HCT116 (cell line): ENCODE results near the gene GGT7. TPM values are rescaled to one million over a fixed set of nuclear protein-coding genes. Genes with fewer than 3 reads are reported as not detected.

ENCODE experiments used
- ATAC-seq: fragments of 200-7000 bp; cut with Tn5 transposase; 2 replicates; pipeline ENCODE4 v1.9.1; 2020; ENCODE audit warnings: mild to moderate bottlenecking, moderate library complexity
- BruUV-seq: library from RNA; stranded (reverse); fragments of 400-500 nt; replicated peaks from 2 replicates; lab custom pipeline; 2021; lab: Mats Ljungman, UMichigan
- CTCF ChIA-PET: fragments of 300-600 bp; sonication (Branson Sonifier 250); formaldehyde crosslinking; loops from one replicate; lab custom pipeline; 2021; ENCODE audit warnings: antibody characterized with exemption; lab: Charles Lee
- POLR2A ChIA-PET: fragments of 300-600, 350-600 bp; sonication (Branson Sonifier 250); formaldehyde crosslinking; loops from one replicate; lab custom pipeline; 2021; ENCODE audit warnings: antibody characterized with exemption; lab: Charles Lee
- RAD21 ChIA-PET, 2 experiments: fragments of 300-600 bp; sonication (Branson Sonifier 250); formaldehyde crosslinking; loops; one replicate each; lab custom pipeline; 2023; ENCODE audit warnings: low total read pairs in 2 of 2; ENCODE audit not compliant: uncharacterized antibody in 2 of 2, unreplicated experiment in 2 of 2, low non-redundant PET in 1 of 2; lab: Charles Lee
- DNase-seq: peaks from one replicate; pipeline ENCODE4 v3.0.0-alpha.2; 2010; ENCODE audit warnings: low read depth, low spot score
- H2AFZ ChIP-seq: fragments of 200-600 bp; shearing (Covaris generic), sonication (generic); 2 replicates; pipeline ENCODE4 v1.6.1; 2017; ENCODE audit warnings: low read depth, mixed run types, mixed read lengths, antibody characterized with exemption, low read length; ENCODE audit not compliant: poor library complexity, severe bottlenecking
- H3K27ac ChIP-seq: 2 replicates; pipeline ENCODE4 v1.5.1; 2012; ENCODE audit warnings: low read depth, low read length
- H3K27me3 ChIP-seq: fragments of 200-600 bp; sonication (generic); 2 replicates; pipeline ENCODE4 v1.6.1; 2016; ENCODE audit warnings: mixed run types, low read length, mixed read lengths; ENCODE audit not compliant: insufficient read depth
- H3K36me3 ChIP-seq, 2 experiments: fragments of 200-500 bp in 1 of 2; fragments of 200-600 bp in 1 of 2; sonication (Bioruptor generic) in 1 of 2; sonication (generic) in 1 of 2; 2 replicates each; pipeline versions ENCODE4 v1.5.1 to v1.6.1; 2014 to 2016; ENCODE audit warnings: low read length in 2 of 2, inconsistent platforms in 1 of 2, mixed read lengths in 1 of 2, mixed run types in 1 of 2; ENCODE audit not compliant: insufficient read depth in 2 of 2, control insufficient read depth in 1 of 2
- H3K4me1 ChIP-seq, 2 experiments: fragments of 200-600 bp in 1 of 2; sonication (generic) in 1 of 2; 2 replicates each; pipeline versions ENCODE4 v1.5.1 to v1.6.1; 2012 to 2017; ENCODE audit warnings: low read length in 2 of 2, inconsistent platforms in 1 of 2, mild to moderate bottlenecking in 1 of 2, mixed read lengths in 1 of 2, mixed run types in 1 of 2, moderate library complexity in 1 of 2; ENCODE audit not compliant: insufficient read depth in 2 of 2, control insufficient read depth in 1 of 2
- H3K4me2 ChIP-seq: fragments of 200-600 bp; sonication (generic); 2 replicates; pipeline ENCODE4 v1.6.1; 2017; ENCODE audit warnings: mixed run types, low read length, mixed read lengths
- H3K4me3 ChIP-seq, 2 experiments: fragments of 200-600 bp in 1 of 2; sonication (generic) in 1 of 2; replicated peaks in 1 of 2; 2 replicates each; pipeline ENCODE4 v1.5.1; 2011 to 2016; ENCODE audit warnings: low read length in 2 of 2, control low read depth in 1 of 2, low read depth in 1 of 2, mild to moderate bottlenecking in 1 of 2, mixed read lengths in 1 of 2, mixed run types in 1 of 2
- H3K79me2 ChIP-seq: fragments of 200-600 bp; sonication (generic); 2 replicates; pipeline ENCODE4 v1.6.1; 2017; ENCODE audit warnings: mild to moderate bottlenecking, mixed run types, low read length, moderate library complexity, mixed read lengths; ENCODE audit not compliant: insufficient read depth
- H3K9ac ChIP-seq: fragments of 200-600 bp; sonication (generic); 2 replicates; pipeline ENCODE4 v1.6.1; 2016; ENCODE audit warnings: low read length, mixed read lengths
- H3K9me2 ChIP-seq: fragments of 200-600 bp; sonication (generic), shearing (Covaris generic); 2 replicates; pipeline ENCODE4 v1.6.1; 2017; ENCODE audit warnings: mixed run types, mild to moderate bottlenecking, moderate library complexity; ENCODE audit not compliant: insufficient read depth
- H3K9me3 ChIP-seq, 2 experiments: fragments of 200-500 bp in 1 of 2; fragments of 200-600 bp in 1 of 2; sonication (Bioruptor generic) in 1 of 2; sonication (generic) in 1 of 2; 2 replicates each; pipeline ENCODE4 v1.6.1; 2014 to 2017; ENCODE audit warnings: low read length in 2 of 2, mixed read lengths in 2 of 2, inconsistent platforms in 1 of 2, low read depth in 1 of 2, mild to moderate bottlenecking in 1 of 2, mixed run types in 1 of 2, moderate library complexity in 1 of 2; ENCODE audit not compliant: control insufficient read depth in 1 of 2, insufficient read depth in 1 of 2
- H4K20me1 ChIP-seq: fragments of 200-600 bp; sonication (generic), shearing (Covaris generic); 2 replicates; pipeline ENCODE4 v1.6.1; 2017; ENCODE audit warnings: mixed run types, mild to moderate bottlenecking, moderate library complexity; ENCODE audit not compliant: insufficient read depth
- CBX3 ChIP-seq: IDR thresholded peaks from 2 replicates; pipeline ENCODE4 v1.6.1; 2012; ENCODE audit warnings: low read depth
- CEBPB ChIP-seq: IDR thresholded peaks from 2 replicates; pipeline ENCODE4 v1.6.1; 2012; ENCODE audit warnings: low read depth
- ELF1 ChIP-seq: IDR thresholded peaks from 2 replicates; pipeline ENCODE4 v1.6.1; 2012; ENCODE audit warnings: low read depth, borderline replicate concordance
- EZH2 ChIP-seq: fragments of 200-600 bp; sonication (generic); IDR thresholded peaks from 2 replicates; pipeline ENCODE4 v1.6.1; 2017; ENCODE audit warnings: antibody characterized with exemption, mixed run types
- EZH2phosphoT487 ChIP-seq: fragments of 200-600 bp; IDR thresholded peaks from 2 replicates; pipeline ENCODE4 v1.6.1; 2018; ENCODE audit warnings: antibody characterized with exemption, borderline replicate concordance
- FOSL1 ChIP-seq: IDR thresholded peaks from 2 replicates; pipeline ENCODE4 v1.6.1; 2012; ENCODE audit warnings: low read depth
- JUND ChIP-seq: IDR thresholded peaks from 2 replicates; pipeline ENCODE4 v1.6.1; 2012
- POLR2A ChIP-seq: IDR thresholded peaks from 2 replicates; pipeline ENCODE4 v1.7.0; 2011; ENCODE audit warnings: borderline replicate concordance; ENCODE audit not compliant: insufficient read depth, insufficient read length; ENCODE audit errors: extremely low read depth
- POLR2AphosphoS5 ChIP-seq: IDR thresholded peaks from 2 replicates; pipeline ENCODE4 v1.6.1; 2011; ENCODE audit warnings: mild to moderate bottlenecking, low read depth, low read length, moderate library complexity
- RAD21 ChIP-seq: IDR thresholded peaks from 2 replicates; pipeline ENCODE4 v1.6.1; 2012; ENCODE audit warnings: low read depth, mild to moderate bottlenecking
- SIN3A ChIP-seq: IDR thresholded peaks from 2 replicates; pipeline ENCODE4 v1.6.1; 2012; ENCODE audit warnings: low read depth
- SP1 ChIP-seq: IDR thresholded peaks from 2 replicates; pipeline ENCODE4 v1.6.1; 2012; ENCODE audit warnings: low read depth
- SRF ChIP-seq: IDR thresholded peaks from 2 replicates; pipeline ENCODE4 v1.6.1; 2012; ENCODE audit warnings: low read depth
- TCF7L2 ChIP-seq: IDR thresholded peaks from 2 replicates; pipeline ENCODE4 v1.7.0; 2011; ENCODE audit warnings: borderline replicate concordance, inconsistent platforms; ENCODE audit not compliant: insufficient read depth, insufficient read length; ENCODE audit errors: extremely low read depth
- YY1 ChIP-seq: IDR thresholded peaks from 2 replicates; pipeline ENCODE4 v1.6.1; 2011; ENCODE audit warnings: low read length, low read depth, moderate library complexity, mild to moderate bottlenecking; ENCODE audit not compliant: insufficient replicate concordance; ENCODE audit errors: extremely low read depth
- ZFX ChIP-seq: fragments of 450-650 bp; IDR thresholded peaks from 2 replicates; pipeline ENCODE4 v1.6.1; 2017
- intact Hi-C: fragments of 100-400 bp; cut with micrococcal nuclease; formaldehyde crosslinking; loops from 2 replicates; pipeline ENCODE4 v1.10.0; 2022
- total RNA-seq: library from RNA; stranded (reverse); gene quantifications from one replicate; pipeline ENCODE4 v1.2.1, GENCODE V29; 2021; ENCODE audit not compliant: unreplicated experiment
- TF ChIP-seq, protein P1 (sequence below): IDR thresholded peaks from 2 replicates; pipeline ENCODE4 v1.6.1; 2012; ENCODE audit warnings: low read depth
- TF ChIP-seq, protein P2 (sequence below): IDR thresholded peaks from 2 replicates; pipeline ENCODE4 v1.6.1; 2012
- TF ChIP-seq, protein P3 (sequence below), 3 experiments: fragments of 200-600 bp in 1 of 3; sonication (generic) in 1 of 3; IDR thresholded peaks in 2 of 3; conservative IDR thresholded peaks in 1 of 3; 2 replicates each; pipeline ENCODE4 v1.5.1; 2012 to 2017; ENCODE audit warnings: low read depth in 2 of 3, low read length in 2 of 3, antibody characterized with exemption in 1 of 3, borderline replicate concordance in 1 of 3, control low read depth in 1 of 3, mild to moderate bottlenecking in 1 of 3, mixed read lengths in 1 of 3, mixed run types in 1 of 3, moderate library complexity in 1 of 3; ENCODE audit not compliant: insufficient read depth in 1 of 3

Gene GGT7
- total RNA-seq, 1 experiment from 2014 or later: 9.4 TPM

DNA sequence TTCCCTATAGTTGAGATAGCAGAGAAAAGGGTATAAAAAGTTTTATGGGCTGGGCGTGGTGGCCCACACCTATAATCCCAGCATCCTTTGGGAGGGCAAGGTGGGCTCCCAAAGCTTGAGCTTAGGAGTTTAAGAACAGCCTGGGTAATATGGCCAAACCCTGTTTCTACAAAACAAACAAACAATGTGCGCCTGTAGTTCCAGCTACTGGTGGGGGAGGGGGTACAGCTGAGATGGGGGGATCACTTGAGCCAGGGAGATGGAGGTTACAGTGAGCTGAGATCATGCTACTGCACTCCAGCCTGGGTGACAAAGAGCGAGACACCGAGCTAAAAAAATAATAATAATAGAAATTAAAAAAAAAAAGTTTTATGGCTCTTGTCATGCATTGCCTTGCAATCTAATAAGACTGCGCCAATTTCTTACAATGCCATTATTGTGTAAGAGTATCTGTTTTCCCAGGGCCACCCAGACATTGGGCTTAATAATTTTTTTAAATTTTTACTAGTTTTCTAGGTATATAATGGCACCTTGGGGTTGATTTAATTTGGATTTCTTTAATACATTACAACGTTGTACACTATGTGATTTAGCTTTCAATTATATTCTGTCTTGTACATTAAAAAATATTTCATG lies 7.7 kb upstream of the GGT7 start:
- DNase-seq (no peak), ATAC-seq (no peak)
- intact Hi-C loops: no loop called here
- Histone ChIP-seq H3K27me3 (no peaks in the 10 kb centered on the region), H3K4me1 (peaks cover 8 to 16% of the 10 kb centered on the region in 2 experiments), H3K36me3 (peaks cover 0 to 7% of the 10 kb centered on the region in 2 experiments; a peak in 1 of 4 replicates), H3K9me3 (no peaks in the 10 kb centered on the region), H3K9ac (no peak overlapping the region), H3K4me2 (no peak overlapping the region), H3K9me2 (no peaks in the 10 kb centered on the region), H3K79me2 (no peaks in the 10 kb centered on the region; the same call in 1 of the 2 replicates), H2AFZ (no peak overlapping the region), H3K27ac (no peak overlapping the region), H4K20me1 (no peaks in the 10 kb centered on the region), H3K4me3 (no peak overlapping the region)
- POLR2A ChIA-PET: interaction anchor here (0.6 to 0.8 kb wide), 4 partner anchors 11 to 25 kb away, joined by 3 to 5 read pairs (median 3); no protein-coding TSS in a partner anchor
- BruUV-seq: no TSS peak
- CTCF ChIA-PET: interaction anchor here (0.7 to 1.5 kb wide), 2 partner anchors 216 to 290 kb away, joined by 3 to 6 read pairs; no protein-coding TSS in a partner anchor
- TF ChIP-seq SRF: no peak
- TF ChIP-seq, protein P1, sequence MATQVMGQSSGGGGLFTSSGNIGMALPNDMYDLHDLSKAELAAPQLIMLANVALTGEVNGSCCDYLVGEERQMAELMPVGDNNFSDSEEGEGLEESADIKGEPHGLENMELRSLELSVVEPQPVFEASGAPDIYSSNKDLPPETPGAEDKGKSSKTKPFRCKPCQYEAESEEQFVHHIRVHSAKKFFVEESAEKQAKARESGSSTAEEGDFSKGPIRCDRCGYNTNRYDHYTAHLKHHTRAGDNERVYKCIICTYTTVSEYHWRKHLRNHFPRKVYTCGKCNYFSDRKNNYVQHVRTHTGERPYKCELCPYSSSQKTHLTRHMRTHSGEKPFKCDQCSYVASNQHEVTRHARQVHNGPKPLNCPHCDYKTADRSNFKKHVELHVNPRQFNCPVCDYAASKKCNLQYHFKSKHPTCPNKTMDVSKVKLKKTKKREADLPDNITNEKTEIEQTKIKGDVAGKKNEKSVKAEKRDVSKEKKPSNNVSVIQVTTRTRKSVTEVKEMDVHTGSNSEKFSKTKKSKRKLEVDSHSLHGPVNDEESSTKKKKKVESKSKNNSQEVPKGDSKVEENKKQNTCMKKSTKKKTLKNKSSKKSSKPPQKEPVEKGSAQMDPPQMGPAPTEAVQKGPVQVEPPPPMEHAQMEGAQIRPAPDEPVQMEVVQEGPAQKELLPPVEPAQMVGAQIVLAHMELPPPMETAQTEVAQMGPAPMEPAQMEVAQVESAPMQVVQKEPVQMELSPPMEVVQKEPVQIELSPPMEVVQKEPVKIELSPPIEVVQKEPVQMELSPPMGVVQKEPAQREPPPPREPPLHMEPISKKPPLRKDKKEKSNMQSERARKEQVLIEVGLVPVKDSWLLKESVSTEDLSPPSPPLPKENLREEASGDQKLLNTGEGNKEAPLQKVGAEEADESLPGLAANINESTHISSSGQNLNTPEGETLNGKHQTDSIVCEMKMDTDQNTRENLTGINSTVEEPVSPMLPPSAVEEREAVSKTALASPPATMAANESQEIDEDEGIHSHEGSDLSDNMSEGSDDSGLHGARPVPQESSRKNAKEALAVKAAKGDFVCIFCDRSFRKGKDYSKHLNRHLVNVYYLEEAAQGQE: no peak
- TF ChIP-seq CEBPB: no peak
- no peak for TF ChIP-seq RAD21
- no peak for TF ChIP-seq YY1
- TF ChIP-seq TCF7L2: no peak
- no peak for TF ChIP-seq EZH2phosphoT487
- TF ChIP-seq JUND: no peak
- TF ChIP-seq, protein P2, sequence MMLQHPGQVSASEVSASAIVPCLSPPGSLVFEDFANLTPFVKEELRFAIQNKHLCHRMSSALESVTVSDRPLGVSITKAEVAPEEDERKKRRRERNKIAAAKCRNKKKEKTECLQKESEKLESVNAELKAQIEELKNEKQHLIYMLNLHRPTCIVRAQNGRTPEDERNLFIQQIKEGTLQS: no peak
- no peak for TF ChIP-seq EZH2
- TF ChIP-seq, protein P3, sequence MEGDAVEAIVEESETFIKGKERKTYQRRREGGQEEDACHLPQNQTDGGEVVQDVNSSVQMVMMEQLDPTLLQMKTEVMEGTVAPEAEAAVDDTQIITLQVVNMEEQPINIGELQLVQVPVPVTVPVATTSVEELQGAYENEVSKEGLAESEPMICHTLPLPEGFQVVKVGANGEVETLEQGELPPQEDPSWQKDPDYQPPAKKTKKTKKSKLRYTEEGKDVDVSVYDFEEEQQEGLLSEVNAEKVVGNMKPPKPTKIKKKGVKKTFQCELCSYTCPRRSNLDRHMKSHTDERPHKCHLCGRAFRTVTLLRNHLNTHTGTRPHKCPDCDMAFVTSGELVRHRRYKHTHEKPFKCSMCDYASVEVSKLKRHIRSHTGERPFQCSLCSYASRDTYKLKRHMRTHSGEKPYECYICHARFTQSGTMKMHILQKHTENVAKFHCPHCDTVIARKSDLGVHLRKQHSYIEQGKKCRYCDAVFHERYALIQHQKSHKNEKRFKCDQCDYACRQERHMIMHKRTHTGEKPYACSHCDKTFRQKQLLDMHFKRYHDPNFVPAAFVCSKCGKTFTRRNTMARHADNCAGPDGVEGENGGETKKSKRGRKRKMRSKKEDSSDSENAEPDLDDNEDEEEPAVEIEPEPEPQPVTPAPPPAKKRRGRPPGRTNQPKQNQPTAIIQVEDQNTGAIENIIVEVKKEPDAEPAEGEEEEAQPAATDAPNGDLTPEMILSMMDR (IDR thresholded peaks at IDR 0.05 in 2 of 3, conservative IDR thresholded peaks at IDR 0.05 in 1 of 3; ENCODE audit: borderline replicate concordance in 1 of 3, insufficient read depth in 1 of 3, low read depth in 2 of 3, low read length in 2 of 3): no peak
- TF ChIP-seq POLR2AphosphoS5: no peak
- no peak for TF ChIP-seq ELF1
- no peak for TF ChIP-seq SIN3A
- no peak for TF ChIP-seq CBX3
- no peak for TF ChIP-seq POLR2A
- no peak for TF ChIP-seq SP1
- TF ChIP-seq FOSL1: no peak
- no peak for TF ChIP-seq ZFX
- RAD21 ChIA-PET: interaction anchor here in 1 of 2 experiments (1.0 kb wide), 1 partner anchor 11 kb away, joined by 3 read pairs; no protein-coding TSS in a partner anchor
